SU-DHL-6 (cell line): ENCODE measurements around the gene FOXM1.

Experiments used
- EZH2phosphoT487 ChIP-seq: fragments of 200-600 bp; sonication (generic), shearing (Covaris generic); conservative IDR thresholded peaks from 2 replicates; pipeline ENCODE4 v1.6.1; 2018; ENCODE audit warnings: mild to moderate bottlenecking, antibody characterized with exemption, low read length, moderate library complexity, mixed read lengths
- TF ChIP-seq, protein P1 (sequence below): fragments of 200-600 bp; sonication (generic); IDR thresholded peaks from one replicate; pipeline ENCODE4 v1.5.1; 2017; ENCODE audit warnings: antibody characterized with exemption, mild to moderate bottlenecking, low read length, moderate library complexity; ENCODE audit not compliant: insufficient read depth, poor library complexity, severe bottlenecking

DNA sequence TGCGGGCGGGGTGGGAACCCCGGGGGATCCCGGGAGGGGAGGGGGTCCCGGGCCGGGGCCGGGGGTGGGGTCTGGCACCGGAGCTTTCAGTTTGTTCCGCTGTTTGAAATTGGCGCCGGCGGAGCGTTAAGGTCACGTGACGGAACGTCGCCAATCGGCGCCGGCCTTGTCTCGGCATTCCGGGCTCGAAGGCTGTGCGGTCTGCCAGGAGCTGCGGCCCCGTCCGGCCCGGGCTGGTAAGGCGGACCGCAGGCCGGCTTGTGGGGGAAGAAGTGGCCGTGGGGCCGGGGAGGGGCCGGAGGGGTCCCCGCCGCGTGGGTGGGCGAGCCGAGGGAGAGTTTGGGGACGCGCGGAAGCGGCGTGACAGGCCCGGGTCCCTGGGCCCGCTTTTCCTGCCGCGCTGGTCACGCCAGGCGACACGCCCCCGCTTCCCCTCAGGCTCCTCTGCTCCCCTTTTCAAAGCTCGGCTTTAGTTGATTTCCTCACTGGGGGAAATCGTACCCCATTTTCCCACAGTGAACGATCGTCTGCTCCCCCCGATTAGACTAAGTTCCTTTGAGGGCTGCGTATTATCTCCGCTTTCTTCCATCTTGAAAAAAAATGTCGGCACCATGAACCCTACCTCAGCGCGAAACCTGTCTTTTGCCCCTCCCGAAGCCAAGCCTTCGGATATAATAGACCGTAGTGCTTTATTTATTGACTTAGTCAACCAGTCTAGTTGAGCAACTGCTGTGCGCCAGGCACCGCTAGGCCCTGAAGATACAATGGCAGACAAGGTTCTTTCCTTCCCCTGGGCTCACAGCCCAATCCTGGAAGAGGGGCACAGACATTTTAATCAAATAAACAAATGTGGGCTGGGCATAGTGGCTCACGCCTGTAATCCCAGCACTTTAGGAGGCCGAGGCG is at the start of gene FOXM1, which contains the start of gene RHNO1:
- TF ChIP-seq, protein P1, sequence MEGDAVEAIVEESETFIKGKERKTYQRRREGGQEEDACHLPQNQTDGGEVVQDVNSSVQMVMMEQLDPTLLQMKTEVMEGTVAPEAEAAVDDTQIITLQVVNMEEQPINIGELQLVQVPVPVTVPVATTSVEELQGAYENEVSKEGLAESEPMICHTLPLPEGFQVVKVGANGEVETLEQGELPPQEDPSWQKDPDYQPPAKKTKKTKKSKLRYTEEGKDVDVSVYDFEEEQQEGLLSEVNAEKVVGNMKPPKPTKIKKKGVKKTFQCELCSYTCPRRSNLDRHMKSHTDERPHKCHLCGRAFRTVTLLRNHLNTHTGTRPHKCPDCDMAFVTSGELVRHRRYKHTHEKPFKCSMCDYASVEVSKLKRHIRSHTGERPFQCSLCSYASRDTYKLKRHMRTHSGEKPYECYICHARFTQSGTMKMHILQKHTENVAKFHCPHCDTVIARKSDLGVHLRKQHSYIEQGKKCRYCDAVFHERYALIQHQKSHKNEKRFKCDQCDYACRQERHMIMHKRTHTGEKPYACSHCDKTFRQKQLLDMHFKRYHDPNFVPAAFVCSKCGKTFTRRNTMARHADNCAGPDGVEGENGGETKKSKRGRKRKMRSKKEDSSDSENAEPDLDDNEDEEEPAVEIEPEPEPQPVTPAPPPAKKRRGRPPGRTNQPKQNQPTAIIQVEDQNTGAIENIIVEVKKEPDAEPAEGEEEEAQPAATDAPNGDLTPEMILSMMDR, result no peak
- TF ChIP-seq EZH2phosphoT487, result no peak
